ENCODE data around the gene GNPDA1.

- TF ChIP-seq CTCF (IDR thresholded peaks at IDR 0.05) (no peak), POLR2A (IDR thresholded peaks at IDR 0.05) (no peak)
Measured at GRCh38 chr5:142055301-142055700, 42.5 kb upstream of the GNPDA1 start.

Measured in suprapubic skin (tissue), 3 donors.